Cardiac atrium fibroblast (primary cell): ENCODE results near the gene ABLIM3. TPM values are rescaled to one million over a fixed set of nuclear protein-coding genes. Genes with fewer than 3 reads are reported as not detected.

Source experiments
- total RNA-seq: library from RNA; depleted of rRNA; stranded (reverse); fragments of >200 nt; gene quantifications from 2 replicates; pipeline ENCODE4 v1.2.3, GENCODE V29; 2015

ABLIM3 gene
- 31.9 and 37.2 TPM in 2 replicates for total RNA-seq

DNA sequence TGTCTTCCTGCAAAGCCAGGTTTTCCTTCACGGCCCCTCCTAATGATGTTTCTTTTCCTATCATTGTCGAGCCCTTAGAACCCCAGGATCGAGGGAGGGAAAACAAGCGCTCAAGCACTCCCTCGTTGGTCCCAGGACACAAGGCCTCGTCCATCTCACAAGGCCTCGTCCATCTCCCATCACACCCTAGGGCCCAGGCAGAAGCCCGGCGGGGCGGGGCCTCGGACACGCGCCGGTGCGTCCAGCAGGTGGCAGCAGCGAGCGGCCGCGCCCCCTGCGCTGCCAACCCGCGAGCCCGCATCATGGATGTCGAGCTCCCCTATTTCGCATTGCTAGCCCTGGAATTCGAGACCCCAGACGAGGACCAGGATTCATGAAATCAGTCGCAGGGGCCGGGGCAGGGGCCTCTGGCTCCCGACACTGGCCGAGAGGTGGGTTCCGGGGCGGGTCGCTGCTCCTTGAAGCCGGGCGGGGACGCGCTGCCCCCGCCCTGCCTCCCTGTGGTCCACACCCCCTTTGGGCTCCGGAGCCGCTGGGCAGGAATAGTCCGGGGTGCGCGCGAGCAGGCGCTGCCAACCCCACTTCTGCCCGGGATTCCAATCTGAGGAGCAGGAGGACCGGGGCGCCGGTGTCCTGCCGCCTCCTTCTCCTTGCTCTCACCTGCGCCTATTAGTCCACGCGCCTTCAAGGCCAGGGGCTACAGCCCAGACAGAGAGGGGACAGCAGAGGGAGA, at the start of gene ABLIM3:
Gene ABLIM3 (plus strand): TSS at position 270 of the 733 bp plus-strand sequence. CDS start 603 bp downstream, outside the sequence.

DNA sequence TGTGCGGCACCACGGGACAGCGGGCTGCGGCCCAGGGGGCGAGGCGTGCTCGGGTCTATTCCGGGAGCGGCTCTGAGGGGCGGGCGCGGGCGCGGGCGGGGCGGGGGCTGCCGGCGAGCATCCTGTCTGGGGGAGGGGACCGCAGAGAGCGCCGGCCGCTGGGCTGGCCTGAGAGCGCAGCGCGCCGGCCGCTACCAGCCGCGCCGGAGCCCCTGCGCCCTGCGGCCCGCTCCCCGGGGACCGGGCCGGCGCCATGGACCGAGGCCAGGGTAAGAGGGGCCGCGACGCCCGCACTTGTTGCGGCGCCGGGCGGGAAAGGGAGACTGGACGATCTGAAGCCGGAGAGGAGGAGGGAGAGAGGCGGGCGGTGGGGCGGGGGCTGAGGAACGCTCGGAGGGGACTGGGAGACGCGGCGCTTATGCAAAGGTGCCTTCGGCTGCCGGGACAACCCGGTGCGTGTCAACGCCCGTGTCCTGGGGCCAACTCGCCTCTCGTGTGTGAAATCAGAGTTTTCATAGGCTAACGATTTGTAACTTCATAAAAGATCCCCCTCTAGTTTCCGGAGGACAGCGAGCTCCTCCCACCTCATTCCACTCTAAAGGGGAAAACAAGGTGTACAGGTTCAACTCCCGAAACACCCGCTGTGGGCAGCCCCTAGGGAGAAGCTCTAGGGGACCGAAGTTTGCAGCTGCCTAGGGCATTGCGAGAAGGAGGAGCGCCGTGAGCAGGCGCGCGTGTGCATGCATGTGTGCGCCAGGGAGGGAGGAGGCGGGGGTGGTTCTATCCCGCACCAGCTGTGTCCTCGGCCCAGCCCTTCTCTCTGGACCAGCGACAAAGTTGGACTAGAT, 130.6 kb downstream of the ABLIM3 start, which contains the start of gene AFAP1L1:
Gene AFAP1L1 (plus strand): TSS at position 144 of the 848 bp plus-strand sequence. CDS start 110 bp downstream, at position 254.

Other genes with a start within 250 kb of the ABLIM3 start
- 4.9 and 7.4 TPM in 2 replicates for gene SH3TC2, start 78.4 kb upstream of the ABLIM3 start, total RNA-seq
- gene AFAP1L1, start 130.4 kb downstream of the ABLIM3 start, total RNA-seq = 22.4 and 24.6 TPM in 2 replicates
- gene GRPEL2, start 204.0 kb downstream of the ABLIM3 start, total RNA-seq = 11.9 and 17.5 TPM in 2 replicates
- 15.7 and 16.4 TPM in 2 replicates for gene PCYOX1L, start 216.6 kb downstream of the ABLIM3 start, total RNA-seq
- gene IL17B, start 237.8 kb downstream of the ABLIM3 start, total RNA-seq = not detected in 2 replicates